Stimulated activated CD8-positive, alpha-beta memory T cell treated with anti-CD3 and anti-CD28 coated beads, Interleukin-7, amount 100 ng/mL, for 24 hours (primary cell): ENCODE data around the gene EDDM3A.
"Not testable (repeated sequence)": the region's sequence is repeated elsewhere in the genome, so short reads cannot be mapped to it uniquely, and the experiment has no call there.

Experiments
- DNase-seq: peaks from one replicate; pipeline ENCODE4 v3.0.0-alpha.2; 2020; ENCODE audit warnings: low read depth

EDDM3A gene

GRCh38 chr14:20745571-20746358 lies at the start of gene EDDM3A:
EDDM3A (plus strand) TSS chr14:20745887; CDS start chr14:20747581, 1,694 bp downstream.
- DNase-seq = no peak

DNA sequence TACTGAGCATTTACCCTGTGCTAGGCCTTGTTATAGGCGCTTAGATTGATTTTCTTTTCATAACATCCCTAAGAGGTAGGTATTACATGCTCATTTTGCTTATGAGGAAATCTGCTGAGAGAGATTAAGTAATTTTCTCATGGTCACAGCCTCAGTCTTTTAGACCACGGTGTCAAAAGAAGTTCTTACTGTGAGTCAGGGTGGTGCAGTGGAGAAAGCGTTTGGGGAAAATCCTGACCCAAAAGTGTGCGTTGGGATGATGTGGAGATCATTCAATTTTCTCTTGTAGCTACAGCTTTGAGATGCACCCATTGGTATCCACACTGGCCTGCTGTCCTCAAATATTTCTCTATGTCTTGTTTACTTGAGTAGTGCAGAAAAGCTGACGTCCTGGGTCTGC lies 48.9 kb upstream of the EDDM3A start:
- no peak for DNase-seq

GRCh38 chr14:20697273-20698017 lies 48.2 kb upstream of the EDDM3A start:
- DNase-seq = peak; percentile 28

DNA sequence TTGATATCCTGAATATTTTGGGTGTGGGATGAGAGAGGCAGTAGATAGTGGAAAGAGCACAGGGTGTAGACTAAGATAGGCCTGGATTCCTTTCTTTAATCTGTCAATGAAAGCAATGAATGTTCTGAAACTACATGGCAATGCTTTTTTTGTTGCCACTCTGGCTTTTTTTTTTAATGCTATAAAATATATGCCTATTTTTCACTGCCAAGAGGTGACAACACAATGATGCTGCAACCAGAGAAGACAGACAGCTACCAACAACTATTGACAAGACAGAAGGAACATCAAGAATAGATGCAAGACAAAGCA lies 47.7 kb upstream of the EDDM3A start:
- no peak for DNase-seq

DNA sequence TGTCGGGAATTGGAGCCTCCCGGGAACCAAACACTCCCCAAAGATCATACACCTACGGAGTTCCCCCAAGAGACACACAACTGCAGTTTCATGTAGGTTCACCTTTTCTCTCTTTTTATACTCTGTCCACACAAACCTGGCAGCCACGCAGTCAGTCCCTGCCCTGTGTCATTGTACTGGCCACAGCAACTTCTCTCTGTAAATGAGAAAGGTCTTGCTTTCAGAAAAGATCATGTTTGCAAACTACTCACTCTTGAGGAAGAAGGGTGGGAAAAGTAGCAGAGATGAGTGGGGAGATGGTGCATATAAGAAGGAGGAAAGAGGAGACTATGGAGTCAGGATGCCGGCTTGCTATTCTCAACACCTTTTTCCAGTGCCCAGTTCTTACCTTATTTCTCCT lies 46.8 kb upstream of the EDDM3A start:
- DNase-seq = no peak

GRCh38 chr14:20699931-20700330 lies 45.8 kb upstream of the EDDM3A start:
- no peak for DNase-seq

DNA sequence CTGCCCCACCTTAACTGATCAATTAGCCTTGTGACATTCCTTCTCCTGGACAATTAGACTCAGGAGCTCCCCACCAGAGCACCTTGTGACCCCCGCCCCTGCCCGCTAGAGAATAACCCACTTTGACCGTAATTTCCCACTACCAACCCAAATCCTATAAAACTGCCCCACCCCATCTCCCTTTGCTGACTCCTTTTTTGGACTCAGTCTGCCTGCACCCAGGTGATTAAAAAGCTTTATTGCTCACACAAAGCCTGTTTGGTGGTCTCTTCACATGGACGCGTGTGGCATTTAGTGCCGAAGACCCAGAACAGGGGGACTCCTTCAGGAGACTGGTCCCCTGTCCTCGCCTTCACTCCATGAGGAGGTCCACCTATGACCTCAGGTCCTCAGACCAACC lies 44.7 kb upstream of the EDDM3A start:
- DNase-seq = not testable (repeated sequence)

DNA sequence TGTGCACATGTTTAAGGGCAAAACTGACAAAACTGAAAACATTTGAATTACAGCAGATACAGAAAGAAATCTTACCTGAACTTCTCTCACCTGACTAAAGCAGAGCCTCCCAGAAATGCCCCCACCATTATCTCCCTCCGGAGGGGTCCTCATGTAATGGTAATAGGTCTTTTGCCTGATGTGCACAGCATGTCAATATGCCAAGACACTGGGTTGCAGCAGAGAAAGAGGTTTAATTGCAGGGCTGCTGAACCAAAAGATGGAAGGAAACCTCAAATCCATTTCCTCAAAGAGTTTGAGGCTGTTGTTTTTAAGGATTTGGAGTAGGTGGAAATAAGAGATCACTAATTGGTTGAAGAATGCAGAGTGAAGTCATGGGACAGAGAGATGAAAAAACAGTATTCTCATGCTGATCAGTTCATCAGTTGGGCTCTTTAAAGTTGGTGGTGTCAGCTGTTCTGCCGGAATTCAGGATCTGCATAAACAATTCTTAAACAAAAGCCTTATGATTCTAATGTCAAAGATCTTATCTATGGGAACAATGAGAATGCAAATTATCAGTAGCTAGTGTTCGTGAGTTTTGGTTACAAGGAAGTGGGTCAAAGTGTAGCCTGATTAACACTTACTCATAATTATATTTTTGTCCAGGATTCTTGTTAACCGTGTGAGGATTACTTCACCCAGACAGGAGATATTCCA lies 38.9 kb upstream of the EDDM3A start:
- DNase-seq = no peak

- no peak for DNase-seq
These were observed 38.1 kb upstream of the EDDM3A start for GRCh38 chr14:20707622-20708021.

GRCh38 chr14:20711261-20711660 lies 34.4 kb upstream of the EDDM3A start:
- DNase-seq = no peak

DNA sequence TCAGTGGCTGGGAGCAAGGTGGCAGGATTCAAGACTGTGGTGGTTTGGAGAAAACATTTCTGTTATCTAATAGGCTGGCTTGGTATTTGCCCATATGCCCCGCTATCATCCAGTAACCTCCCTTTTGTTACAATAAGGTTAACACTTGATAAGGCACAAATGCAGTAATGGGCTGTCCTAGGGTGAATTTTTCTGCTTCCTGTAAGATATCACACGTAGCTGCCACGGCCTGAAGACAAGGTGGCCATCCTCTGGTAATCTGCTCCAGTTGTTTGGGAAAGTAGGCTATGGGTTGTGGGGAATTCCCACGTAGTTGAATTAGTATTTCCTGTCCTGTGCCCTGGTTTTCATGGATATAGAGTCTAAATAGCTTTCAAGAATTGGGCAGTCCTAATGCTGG lies 34.0 kb upstream of the EDDM3A start:
- DNase-seq = no peak

DNA sequence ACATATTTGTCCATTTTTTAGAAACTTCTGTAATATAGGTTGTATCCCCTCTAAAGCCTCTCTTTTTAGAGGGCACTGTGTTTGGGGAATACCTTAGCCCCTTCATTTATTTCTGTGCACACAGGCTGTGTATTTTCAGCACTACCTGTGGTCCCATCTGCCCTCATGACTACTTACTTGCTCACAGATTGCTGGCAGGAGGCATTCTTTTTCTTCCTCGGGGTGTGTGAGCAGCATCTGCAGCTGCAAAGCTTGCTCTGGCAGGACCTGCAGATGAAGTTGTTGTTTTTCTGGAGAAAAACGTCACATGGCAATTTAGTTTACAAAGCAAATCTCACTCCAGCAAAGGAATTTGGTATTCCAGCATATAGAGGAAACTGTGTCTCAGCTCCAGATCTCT lies 32.8 kb upstream of the EDDM3A start:
- DNase-seq = no peak

- DNase-seq = no peak
These were observed 31.0 kb upstream of the EDDM3A start for GRCh38 chr14:20714593-20715250.

DNA sequence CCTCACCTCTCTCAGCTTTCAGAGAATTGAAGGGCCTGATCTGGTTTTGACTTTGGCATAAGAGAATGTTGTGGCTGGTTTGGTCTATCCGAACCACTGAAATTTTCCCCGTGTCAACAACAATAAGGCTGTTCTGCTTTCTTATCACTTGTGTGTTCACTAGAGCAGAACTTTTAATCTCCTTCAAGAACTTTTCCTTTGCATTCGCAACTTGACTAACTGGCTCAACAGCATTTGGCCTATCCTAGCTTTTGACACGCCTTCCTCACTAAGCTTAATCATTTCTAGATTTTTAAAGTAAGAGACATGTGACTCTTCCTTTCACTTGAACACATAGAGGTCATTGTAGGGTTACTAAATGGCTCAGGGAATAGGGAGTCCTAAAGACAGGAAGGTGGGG lies 25.9 kb upstream of the EDDM3A start:
- no peak for DNase-seq

- DNase-seq = no peak
These were observed 24.9 kb upstream of the EDDM3A start for GRCh38 chr14:20720741-20721140.

DNA sequence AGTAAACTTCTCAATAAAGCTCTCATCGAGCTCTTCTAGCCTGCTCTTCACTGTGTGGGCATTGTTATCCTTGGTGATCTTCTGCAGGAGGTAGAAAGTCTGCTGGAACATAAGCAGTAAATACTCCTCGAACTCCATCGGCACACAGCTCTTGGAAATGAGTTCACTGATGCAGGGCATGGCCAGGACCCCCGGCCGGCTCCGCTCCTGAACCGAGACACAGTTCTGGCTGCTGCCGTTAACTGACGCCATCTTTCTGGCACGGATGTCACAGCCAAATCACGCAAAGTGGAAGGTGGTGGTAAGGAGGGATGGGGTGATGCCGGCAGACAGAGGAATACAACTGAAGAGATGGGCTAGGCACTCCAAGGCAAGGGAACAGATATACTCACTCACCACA lies 23.7 kb upstream of the EDDM3A start:
- DNase-seq = no peak

GRCh38 chr14:20723488-20723887 lies 22.2 kb upstream of the EDDM3A start:
- DNase-seq = no peak

- DNase-seq = not testable (repeated sequence)
These were observed 19.6 kb upstream of the EDDM3A start for GRCh38 chr14:20726121-20726520.

DNA sequence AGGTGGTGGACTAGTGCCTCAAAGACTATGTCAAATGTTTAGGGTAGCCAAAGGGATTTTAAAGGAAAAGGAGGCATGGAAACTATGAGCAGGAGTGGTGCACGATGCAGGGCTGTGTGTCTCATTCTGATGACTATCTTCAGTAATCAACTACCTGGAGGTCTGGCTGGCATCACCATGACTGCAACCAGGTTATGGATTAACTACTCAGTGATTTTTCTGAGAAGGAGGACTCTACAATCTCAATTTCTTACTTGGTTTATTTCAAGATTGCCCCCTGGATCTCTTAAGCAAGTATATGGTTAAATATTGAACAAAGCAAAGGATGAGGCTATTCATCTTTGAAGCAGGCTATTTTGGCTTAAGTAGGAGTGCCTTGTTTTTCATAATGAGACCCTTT lies 19.2 kb upstream of the EDDM3A start:
- no peak for DNase-seq

DNA sequence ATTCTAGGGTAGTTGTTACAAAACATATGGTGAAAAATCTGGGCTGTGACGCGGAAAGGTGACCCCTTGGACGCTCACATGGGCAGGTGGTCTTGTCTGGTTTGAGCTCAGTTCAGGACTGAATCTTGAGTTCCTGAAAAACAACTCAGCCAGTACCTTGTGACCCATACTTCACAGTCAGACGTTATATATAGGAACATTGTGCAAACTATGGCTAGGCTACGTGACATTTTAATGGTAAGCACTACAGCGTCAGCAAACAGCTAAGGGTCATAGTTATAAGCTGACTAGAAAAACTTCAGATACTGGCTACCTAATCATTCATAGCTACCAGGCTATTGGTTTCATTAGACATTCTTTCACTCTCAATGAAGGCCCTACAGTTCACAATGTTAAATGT lies 14.8 kb upstream of the EDDM3A start:
- DNase-seq = no peak

GRCh38 chr14:20732477-20732876 lies 13.2 kb upstream of the EDDM3A start:
- DNase-seq = no peak

GRCh38 chr14:20732979-20733635 lies 12.6 kb upstream of the EDDM3A start:
- no peak for DNase-seq
